GM10847 (cell line): ENCODE measurements around the gene VDAC1.

Experiments
- POLR2A ChIP-seq: IDR thresholded peaks from 2 replicates; pipeline ENCODE4 v1.6.1; 2011; ENCODE audit not compliant: insufficient read length; ENCODE audit errors: extremely low read depth

The VDAC1 gene

DNA sequence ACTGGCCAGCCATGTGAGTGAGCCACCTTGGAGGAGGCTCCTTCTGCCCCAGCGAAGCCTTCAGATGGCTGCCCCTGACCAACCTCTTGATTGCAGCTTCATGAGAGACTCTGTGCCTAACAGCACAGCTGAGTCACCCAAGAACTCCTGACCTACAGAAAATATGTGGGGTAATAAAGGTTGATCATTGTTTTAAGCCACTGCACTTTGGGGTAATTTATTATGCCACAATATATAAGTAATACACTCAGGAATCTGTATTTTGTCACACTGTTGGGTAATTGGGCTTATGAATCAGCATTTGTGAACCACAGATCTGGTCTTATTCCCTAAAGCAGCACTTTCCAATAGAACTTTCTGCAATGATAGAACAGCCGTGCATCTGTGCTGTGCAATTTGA is 24.4 kb upstream of the VDAC1 start:
- TF ChIP-seq POLR2A = no peak

DNA sequence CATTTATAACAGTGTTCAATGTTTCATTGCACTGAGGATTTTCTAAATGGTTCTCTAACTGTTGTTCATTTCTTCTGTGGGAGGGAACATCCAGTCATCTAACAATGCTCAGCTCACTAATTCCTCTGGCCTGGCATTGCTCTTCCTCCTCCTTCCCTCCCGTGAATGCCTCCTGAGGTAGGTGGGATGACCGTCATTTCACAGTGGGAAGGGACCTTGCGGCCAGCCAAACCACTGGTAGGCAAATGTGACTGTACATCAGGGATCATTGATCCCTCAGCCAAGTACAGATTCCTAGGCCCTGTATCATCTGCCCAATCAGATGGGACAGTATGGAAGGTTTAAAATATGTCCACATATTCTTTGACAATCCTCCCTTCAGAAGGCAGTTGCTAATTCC is 23.7 kb upstream of the VDAC1 start:
- TF ChIP-seq POLR2A = no peak

DNA sequence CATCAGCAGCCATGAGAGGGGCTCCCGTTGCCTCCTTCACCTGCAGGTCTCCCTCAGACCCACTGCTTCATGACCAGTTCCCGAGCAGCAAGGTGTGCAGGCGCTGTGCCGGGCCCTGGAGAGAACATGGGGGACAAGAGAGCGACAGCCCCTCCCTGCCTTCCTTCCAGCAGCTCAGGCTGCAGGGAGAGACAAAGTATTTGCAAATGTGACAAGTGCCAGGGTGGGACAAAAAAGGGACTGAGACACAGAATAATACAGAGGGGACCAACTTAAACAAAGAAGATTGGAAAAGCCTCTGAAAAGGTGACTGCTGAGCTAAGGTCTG is 22.5 kb upstream of the VDAC1 start:
- no peak for TF ChIP-seq POLR2A

DNA sequence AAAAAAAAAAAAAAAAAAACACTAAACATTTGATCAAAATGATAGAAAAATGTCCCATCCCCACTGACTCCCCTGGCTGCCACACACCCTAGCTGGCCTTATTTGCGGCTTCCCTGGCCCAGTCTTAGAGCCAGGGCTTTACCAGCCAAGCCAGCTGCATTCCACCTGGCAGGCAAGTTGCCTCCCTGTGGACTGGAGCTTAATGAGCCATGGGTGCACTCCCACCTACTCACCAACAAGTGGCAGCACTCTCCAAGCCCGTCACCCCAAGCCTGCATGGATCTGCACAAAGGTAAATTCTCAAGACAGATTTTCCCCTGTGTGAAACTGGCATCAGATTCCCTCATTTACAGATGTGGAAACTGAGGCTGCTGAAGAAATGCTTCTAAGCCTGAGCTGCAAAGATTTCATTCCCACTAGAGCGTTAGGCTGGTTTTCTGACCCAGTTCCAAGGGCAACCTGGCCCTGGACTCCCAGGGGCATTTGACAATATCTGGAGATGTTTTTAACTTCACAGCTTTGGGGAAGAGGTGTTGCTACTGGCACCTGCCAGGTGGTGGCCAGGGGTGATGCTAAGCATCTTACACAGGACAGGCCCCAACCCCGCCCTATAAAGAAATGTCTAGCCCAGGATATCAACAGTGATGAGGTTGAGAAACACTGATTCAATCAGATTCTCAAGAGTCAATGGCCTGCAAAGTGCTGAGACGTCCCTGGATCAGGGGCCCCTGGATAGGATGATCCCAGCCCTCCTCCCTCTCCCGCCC is 21.9 kb upstream of the VDAC1 start:
- TF ChIP-seq POLR2A = no peak

DNA sequence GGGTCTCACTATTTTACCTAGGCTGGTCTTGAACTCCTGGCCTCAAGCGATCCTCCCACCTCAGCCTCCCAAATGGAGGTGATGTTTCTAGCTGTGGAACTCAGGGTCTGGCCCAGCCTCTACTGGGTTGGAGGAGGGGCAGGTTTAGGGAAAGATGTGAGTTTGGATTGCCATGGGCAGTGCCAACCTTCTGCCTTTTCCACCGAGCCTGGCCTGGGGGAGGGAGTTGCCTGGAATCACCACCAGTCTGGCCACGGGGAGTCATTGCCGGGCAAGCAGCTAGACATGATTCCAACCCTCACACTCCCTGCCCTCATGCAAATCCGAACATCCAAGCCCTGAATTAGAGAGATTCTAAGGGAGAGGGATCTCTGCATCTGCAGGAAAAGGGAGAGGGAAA is 21.0 kb upstream of the VDAC1 start:
- no peak for TF ChIP-seq POLR2A

DNA sequence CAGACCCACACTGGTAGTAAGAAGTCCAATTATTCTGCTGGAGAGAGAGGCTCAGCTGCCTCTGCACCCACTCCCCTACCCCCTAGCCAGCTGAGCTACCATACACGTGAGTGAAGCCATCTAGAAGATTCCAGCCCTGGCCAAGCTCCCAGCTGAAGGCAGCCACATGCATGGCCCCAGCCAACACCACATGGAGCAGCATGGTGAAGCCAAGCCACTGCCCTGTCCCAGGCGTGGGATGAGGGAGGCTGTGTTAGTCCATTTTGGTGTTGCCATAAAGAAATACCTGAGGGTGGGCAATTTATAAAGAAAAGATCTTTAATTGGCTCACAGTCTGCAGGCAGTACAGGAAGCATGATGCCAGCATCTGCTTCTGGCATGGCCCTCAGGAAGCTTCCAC is 20.0 kb upstream of the VDAC1 start:
- TF ChIP-seq POLR2A = no peak

DNA sequence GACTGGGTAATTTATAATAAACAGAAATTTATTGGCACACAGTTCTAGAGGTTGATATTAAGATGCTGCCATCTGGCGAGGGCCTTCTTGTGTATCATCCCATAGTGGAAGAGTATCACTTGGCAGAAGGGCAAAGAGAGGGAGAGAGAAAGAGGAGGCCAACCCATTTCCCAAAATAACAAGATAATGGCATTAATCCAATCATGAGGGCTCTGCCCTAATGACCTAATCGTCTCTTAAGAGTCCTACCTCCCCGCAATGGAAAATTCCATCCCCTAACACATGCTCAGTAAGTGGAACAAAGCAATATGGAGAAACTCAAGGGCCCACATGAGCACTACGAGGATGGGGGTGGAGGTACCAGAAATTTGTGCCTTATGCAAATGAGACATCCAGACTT is 17.6 kb upstream of the VDAC1 start:
- TF ChIP-seq POLR2A = no peak

DNA sequence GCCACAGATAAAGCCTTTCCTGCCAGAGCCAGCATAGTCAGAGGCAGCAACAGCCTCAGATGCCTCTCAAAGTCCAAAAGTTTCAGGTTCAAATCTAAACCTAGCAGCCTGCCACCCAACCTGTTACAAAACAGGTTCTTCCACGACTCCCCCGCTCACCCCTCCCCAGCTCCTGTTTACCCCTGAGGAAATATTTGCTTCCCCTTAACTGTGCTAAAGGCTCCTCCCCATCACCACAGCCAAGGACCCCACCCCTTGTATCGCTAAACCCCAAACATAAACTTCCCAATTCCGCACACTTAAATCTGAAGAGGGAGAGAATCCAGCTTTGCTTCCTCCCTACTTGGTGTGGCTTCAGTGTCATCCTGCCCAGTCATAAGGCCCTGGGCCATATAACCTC is 15.4 kb upstream of the VDAC1 start:
- TF ChIP-seq POLR2A = no peak

DNA sequence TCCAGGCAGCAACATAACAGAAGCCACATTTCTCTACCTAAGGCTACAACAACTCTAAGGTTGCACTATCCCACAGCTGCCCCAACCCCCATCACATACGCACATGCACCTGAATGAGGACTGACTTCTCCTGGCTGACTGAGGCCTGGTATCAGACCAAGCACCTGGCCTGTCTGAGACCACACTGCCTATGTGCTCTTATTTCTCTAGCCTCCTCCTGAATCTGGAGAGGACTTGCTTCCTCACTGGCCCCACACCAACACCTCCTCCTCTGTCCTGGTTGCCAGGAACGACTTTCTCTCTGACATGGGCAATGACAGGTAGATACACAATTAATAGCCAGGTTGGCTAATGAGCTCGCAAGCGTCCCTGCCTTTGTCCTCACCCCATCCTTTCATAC is 14.9 kb upstream of the VDAC1 start:
- TF ChIP-seq POLR2A = no peak

DNA sequence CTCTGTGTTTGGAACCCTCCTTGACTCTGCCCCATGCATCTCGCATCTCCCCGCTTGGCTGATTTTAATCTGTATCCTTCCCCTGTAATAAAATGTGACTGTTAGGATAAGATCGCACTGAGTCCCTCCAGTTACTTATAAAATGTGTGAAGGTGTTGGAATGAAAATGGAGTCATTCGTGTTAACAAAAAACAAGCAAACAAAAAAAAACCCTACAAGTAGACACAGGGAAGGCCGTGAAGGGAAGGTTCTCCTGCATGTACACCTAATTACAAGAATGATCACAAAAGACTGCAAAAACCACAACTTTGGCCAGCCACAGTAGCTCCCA is 14.2 kb upstream of the VDAC1 start:
- TF ChIP-seq POLR2A = no peak

DNA sequence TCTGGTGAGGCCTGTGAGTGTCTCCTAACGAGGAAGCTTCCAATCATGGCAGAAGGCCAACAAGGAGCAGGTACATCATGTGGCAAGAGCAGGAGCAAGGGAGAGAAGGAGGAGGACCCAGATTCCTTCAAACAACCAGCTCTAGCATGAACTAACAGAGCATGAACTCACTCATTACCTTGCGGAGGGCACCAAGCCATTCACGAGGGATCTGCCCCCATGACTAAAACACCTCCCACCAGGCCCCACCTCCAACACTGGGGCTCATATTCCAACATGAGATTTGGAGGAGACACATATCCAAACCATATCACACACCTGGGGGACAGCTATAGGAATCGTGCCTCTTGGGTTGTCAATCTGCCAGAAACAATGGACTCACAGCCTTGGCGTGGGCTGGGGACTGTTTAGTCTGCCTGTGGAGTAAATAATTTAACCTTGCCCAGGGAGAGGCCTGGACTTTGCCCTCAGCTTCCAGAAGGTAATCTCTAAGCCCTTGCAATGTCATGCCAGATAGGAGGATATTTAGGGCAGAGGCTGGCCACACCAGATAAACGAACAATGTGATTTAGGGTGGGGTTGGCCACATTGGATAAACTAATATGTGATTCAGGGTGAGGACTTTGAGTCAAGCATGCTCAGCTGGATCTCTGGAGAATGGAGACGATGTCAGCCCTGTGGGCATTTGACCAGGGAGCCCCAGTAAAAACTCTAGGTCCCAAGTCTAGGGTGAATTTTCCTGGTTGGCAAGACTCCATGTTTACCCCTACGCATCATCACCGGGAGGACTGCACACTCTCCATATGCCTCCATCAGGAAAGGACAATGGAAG is 13.6 kb upstream of the VDAC1 start:
- TF ChIP-seq POLR2A = no peak

DNA sequence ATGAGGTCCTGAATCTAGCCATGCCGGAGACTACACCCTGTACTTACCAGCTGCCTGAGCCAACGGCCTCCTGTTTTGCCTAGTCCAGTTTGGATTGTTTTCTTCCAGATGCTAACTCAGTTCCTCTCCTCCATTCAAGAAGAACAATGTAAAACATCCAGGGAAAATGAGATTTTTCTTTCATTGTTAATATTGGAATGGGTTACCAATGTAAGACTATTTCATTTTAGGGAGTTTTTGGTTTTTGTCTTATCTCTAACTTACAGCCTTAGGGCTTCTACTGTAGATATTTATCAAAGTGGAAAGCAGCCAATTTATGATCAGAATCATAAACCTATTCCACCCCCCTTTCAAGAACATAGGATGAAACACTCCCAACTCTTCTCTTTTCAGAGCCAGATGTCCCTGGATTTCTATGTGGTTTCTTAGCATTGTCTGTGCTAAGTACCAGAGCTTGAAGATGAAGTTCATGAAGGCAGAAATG is 3.5 kb upstream of the VDAC1 start:
- TF ChIP-seq POLR2A = no peak

DNA sequence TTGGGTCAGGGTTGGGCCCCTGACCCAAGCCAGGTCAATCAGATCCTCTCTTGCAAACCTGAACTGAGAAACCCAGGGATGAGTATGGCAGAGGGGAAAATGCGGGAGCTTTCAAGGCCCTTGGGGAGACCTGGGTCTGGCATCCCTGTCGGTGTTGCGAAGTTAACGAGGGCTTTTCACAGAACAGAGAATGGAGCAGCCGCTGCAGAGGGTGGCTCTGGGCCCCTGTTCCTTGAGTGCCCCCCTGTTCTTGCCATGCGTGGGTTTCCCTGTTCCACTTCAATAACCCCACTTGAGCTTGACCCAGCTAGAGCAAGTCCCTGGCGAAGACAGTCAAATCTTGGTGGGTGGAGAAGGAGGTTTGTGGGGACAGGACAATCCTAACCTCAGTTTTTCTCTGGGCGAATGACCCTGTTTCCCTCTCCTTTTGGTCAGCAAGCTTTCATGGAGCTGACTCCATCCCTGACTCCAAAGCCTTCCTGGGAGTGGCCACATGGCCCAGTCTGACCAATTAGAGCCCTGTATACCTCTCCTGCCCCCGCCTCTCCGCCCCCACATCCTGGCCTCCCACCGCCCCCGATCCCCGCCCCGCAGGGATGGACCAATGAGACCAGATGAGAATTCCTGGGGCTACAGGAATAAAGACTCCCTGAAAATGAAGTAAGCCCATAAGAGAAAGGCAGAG is 2.9 kb upstream of the VDAC1 start:
- TF ChIP-seq POLR2A = no peak

DNA sequence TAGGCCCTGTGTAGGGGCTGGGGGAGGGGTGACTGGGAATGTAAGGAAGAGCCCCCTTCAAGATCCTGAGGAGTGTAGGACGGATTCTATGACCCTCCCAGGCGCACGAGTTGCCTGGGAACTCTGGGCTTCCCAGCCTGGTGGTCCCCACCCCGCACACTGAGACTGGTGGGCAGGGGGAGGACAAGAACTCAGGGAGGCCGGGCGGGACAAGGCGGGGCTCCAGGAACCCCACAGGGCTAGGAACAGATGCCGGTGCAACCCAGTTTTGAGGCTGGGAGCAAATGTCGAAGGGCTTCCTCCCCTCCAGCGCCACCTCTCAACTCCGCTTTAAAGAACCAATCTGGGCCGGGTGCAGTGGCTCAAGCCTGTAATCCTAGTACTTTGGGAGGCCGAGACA is 1.3 kb upstream of the VDAC1 start:
- TF ChIP-seq POLR2A = no peak

DNA sequence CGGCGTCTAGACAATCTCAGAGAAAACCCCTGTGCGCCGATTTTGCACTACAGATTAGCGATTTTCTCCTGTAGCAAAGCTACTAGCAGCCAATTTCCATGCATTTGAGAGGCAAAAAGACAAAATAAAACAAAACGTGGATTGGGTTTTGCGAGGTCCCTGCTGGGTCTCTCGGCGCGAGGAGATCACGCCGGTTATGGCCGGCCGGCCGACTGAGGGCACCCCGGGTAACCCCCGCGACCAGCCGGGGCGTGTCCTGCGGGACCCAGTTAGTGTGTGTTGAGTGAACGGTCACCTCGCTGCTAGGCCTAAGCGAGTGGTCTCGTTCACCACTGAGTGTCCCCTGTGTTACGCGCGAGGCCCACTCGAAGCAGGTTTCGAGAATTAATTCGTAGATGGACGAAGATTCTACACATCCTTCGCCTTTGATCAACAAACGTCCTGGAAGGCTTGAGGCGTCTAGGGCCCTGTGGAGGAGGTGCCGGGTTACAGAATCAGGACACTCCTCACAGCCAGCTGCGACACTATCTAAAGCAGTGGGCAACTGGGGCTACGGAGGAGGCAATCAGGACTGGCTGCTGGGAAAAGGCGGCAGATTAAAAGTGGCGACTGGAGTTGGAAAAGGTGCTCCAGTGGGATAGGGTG is 764 bp upstream of the VDAC1 start:
- TF ChIP-seq POLR2A = no peak
